NCI-H2227 (cell line): Measurements from ENCODE around the gene CXCR3.

ENCODE experiments used
- DNase-seq: peaks from one replicate; lab custom pipeline; 2025; ENCODE audit not compliant: unreplicated experiment; lab: John Stamatoyannopoulos, UW

Gene CXCR3

DNA sequence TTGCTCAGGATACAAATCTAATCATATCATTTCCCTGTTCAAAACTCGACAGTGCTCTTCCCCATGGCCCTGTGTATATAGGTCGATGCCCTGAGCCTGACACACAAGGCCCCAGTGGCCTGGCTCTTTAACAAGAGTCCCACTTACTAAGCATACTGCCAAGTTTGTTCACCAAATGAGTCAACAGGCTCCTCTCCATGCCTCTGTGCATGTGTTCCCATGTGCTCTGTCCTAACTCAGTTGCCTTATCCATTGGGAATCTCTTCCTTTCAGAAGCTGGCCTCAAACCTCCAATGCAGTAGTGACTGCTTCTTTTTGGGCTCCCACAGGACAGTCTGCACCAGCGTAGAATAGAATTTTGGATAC, 18.9 kb upstream of the CXCR3 start:
- DNase-seq, result no peak

DNA sequence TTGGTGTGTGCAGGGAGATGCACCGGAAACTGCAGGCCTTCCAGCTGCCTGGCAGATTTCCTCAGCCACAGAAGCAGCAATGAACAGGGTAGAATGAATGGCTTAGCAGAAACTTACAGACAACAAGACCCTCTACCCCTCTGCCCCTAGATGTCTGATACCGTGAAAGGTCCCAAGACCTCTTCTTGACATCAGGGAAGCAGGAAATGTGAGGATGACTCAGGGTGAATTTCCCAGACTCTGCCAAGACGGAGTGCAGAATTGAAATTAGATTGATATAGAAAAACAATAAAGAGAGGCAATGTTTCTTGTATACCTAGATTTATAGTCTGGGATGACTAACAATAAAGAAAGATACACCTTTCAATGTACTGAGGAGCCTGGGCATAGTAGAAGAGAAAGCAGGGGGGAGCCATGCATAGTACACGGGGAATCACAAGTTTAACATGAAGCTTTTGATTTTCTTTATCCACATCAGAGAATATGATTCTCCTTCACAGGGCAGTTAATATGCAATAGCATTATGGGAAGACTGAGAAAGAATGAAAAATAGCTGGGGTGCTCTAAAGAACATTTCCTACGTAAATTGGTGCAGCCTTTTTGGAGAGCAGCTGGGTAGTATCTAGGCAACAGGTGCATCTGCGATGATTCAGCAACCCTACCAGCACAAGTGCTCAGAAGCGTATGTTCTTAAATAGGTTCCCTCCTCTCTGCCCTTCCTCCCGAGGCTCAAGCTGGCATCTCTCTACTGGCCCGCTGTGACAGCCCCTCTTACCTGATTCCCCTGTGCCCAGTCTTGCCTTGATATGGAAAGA, 18.3 kb upstream of the CXCR3 start:
- no peak for DNase-seq

DNA sequence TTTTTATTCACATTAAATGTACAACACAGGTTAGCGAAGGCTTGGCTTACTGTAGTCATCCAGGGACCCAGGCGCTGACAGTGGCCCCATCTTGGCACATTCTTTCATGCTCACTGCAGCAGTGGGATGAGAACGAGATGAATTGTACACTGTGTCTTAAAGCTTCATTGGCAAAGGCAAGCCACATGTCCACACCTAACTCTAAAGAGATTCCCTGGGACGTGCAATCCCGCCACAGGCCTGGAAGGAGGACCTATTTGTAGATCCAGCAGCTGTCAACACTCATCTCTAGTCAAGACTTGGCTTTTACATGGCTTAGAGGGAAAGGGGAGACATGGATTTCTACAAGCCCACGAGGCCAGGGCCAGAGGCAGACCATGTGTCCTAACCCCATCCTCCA, 16.1 kb upstream of the CXCR3 start:
- DNase-seq, result no peak

DNA sequence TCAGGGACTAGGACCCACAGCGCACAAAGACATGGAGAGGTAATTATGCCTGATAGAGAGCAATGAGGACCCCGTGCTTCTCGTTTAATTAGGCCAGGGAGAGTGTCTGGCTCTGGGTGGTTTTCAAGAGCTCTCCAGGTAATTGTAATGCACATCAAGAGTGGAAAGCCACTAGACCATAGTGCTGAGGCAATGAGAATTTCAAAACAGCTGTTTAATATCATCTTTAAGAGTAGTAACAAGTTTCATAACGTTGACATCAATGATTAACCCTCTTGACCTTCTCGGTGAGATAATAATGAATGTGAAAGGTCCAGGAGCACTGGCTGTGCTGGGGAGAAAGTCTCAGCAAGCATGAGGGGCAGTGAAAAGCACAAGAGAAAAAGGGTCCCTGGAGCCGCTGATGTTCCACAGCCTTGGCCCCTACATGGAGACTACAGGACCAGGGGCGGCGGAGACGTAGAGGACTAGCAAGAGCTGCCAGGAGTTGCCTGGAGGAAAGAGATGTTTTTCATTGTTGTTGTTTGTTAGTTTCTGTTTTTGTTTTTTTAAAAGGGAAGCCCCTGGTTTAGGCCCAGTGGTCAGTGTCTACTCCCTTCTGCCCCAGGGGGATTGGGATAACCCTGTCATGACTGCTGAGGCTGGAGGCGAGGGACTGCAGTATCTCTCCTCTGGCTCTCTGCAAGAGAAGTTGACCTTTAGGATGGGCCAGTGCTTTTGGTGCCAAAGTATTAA, 14.8 kb upstream of the CXCR3 start:
- peak; percentile 62 for DNase-seq

DNA sequence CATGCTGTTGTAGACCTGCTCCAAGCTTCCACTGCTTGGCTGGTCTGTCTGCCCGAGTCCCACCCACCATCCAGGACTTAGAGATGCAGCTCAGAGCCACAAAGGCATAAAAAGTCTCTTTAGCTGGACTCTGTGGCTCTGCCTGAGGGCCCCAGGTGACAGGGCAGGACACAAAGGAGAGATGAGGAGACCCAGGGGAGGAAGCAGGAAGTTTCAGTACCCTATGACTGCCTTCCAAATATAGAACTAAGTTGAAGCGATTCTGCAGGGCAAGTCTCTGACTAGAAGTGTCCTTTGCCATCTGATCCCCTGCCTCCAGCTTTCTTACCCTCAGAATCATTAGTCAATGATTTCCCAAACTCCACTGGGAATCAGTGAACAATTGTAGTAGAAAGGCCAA, 11.2 kb upstream of the CXCR3 start:
- no peak for DNase-seq

DNA sequence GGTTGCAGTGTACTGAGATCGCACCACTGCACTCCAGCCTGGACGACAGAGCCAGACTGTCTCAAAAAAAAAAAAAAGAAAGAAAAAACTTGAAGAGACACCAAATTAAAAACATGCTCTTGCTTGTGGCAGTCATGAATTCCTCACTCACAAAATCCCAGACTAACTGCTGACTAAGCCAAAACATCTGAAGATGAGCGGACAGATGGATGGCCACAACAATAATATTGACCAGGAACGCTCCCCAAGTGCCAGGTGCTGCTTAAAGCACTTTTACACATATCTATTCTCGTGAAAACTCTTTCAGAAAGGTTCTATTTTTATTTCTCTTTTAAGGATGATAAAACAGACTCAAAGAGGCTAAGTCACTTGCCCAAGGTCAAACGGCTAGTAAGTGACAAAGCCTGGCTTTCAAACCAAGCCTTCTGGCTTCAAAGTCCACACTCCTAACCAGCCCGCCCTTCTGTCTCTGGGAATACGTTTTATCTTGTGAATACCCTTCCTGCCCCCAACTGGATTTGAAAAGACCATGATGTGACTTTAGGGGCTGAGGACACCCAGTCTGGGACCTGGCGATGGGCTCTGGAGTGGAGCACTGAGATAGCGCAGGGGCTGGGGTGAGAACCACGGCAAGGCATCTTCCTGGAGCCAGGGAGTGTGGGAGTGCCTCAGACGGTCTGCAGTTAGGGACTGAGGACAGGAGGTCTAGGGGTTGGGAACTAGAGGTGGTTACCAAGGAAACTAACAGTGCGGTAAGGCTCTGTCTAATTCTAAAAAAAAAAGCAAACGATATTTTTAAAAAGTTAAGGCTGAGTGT, 9.5 kb upstream of the CXCR3 start:
- DNase-seq, result no peak

DNA sequence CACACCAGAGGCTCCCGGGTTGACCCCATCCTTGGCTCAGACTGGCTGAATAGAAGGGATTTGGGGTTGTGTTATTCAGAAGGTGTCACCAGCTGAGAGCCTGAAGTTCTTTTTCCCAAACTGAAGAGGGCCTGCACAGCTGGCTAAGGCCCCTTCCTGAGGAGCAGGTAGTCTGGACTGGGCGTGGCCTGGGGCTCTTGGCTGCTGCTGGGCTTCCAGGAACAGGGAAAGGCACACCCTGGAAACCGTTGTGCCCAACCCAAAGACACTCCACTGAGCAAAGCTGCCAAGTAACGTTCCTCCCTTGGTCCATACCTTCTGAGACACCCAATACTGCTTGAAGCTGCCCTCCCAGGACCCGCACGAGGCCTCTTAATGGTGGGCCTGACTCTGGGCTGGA, 8.3 kb upstream of the CXCR3 start:
- DNase-seq, result no peak

DNA sequence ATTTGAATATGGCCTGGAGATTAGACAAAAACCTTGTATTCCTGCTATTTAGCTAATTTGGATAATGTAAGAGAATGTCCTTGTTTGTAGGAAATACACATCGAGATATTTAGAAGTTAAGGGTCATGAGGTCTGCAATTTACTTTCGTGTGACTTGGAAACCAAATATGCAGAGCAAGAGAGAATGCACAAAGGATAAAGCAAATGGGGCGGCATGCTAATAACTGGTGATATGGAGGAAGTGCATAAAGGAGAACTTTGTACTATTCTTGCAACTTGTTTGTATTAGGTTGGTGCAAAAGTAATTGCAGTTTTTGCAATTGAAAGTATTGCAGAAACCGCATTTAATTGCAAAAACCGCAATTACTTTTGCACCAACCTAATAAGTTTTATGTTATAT, 7.2 kb upstream of the CXCR3 start:
- DNase-seq, result no peak

DNA sequence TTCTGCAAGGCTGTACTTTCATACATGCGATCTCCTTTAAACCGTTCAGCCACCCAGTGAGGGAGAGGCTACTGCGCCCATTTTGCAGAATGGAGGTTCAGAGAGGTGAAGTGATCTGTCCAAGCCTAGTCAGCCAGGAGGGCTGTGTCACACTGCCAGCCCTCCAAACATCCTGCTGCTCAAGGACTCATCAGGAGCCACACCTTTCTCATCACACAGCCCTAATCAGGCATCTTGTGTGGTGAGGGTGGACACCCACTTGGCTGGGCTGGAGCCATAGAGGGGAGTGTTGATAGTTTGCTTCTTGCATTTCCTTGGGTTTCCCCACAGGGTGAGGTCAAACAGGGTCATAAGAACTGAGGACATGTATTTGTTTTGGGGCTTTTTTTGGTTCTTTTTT, 5.4 kb upstream of the CXCR3 start:
- DNase-seq, result no peak

DNA sequence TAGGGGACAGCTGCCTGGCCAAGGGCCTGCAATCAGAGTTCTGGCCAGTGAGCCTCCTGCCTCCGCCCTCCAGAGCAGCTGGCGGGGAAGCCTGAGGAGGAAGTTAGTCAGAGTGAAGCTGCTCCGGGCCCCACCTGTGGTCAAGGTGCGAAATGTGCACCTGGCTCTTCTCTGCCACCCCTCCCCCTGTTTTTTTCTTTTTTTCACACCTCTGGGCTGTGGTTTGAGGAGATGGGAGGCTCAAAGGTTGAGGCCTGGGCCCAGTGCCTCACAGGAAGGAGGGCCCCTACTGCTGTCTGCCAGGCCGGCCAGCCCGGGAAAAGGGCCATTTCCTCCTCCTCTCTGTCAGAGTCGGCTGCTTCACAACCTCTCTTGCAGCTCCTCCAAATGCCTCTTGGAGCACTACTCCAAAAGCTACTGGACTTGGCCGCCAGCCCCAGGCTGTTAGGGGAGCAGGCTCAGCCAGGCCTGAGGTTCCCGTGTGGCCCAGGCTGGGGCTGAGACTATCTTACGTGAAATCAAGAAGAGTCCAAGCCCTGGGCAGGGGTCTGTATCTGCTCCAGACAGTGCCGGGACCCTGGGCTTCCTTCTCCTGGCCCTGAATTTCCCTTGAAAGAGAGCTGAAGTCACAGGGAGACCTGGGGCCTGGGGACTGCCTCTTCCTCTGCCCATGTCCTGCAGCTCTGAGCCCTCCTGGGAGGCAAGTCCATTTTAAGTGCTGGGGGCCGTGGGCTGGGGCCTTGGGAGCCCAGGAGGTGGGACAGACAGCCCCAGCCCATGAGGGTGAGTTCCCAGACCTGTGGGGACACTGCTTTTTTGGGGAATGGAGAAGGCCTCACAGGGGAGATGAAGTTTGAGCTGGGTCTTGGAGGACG, 4.5 kb upstream of the CXCR3 start:
- DNase-seq, result peak; percentile 22

DNA sequence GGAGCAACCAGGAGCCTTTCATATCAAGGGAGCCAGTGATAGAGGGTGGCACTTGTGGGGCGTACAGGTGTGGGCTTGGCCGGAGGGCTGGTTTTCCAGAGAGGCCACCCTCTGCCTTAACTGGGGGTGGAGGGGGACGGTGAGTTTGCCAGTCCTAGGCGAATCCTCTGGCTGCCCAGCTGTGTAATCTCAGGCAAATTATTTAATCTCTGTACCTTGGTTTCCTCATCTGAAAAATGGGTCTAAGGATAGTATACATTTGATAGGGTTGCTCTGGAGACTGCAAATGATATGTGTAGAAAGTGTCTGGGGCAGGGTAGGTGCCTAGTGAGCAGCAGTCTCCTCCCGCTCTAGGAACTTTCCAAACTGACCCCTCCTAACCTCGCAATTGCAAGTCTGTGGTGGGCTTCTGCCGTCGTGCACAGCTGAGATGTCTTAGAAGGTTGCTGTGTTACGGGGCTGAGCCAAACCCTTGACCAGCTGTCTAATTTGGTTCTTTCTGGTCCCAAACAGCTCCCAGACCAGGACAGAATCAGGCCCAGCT, 3.8 kb upstream of the CXCR3 start:
- no peak for DNase-seq

DNA sequence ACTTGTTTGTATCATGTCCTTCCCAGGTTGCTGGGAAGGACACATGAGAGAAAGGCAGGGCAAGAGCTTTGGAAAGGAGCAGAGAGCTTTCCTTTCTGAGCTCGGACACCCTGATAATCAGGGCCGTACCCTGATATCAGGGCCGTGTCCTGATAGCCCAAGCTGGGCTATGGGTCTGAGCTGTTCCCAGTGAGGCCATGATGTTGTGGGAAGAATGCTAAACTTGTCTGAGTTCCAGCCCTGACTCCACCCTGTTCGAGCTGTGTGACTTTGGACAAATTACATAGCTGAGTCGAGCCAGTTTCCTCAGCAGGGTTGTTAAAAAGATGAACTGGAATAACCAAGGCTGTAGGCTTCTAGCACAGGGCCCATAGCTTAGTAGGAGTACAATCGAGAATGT, 3.3 kb upstream of the CXCR3 start:
- no peak for DNase-seq

DNA sequence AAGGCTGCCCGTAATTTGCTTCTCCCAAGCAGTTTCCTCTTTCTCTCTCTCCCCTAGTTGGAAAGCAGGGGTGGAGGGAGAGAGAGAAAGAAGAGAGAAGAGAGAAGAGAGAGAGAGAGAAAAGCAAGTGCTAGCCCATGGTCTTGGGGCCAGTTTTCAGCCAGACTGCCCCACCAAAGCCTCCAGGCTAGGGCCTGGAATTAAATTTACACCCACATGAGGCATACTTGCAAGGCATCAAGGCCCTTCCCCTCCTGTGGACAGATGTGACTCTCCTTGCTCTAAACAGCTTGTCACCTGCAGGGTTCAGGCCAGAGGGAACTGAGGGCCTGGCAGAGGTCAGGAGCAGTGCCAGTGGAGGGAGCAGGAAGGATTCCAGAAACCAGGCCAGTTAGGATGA, 1.7 kb upstream of the CXCR3 start:
- no peak for DNase-seq

DNA sequence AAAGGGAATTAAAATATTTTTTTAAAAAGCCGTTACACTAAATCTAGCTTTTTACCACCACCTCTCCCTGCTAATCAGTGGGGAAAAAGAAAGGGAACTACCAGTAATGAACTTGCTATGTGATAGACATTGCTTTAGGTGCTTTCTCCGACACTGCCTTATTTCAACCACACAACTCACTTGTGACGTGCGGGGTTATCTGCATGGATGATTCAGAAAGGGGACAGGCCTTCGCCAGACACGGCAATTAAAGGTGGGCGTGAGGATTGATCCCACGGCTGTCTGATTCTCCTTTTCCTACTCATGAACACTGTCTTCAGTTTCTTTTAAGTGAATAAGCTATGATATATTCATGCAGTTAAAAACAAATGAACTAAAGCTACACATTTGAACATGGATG, 882 bp upstream of the CXCR3 start:
- no peak for DNase-seq

DNA sequence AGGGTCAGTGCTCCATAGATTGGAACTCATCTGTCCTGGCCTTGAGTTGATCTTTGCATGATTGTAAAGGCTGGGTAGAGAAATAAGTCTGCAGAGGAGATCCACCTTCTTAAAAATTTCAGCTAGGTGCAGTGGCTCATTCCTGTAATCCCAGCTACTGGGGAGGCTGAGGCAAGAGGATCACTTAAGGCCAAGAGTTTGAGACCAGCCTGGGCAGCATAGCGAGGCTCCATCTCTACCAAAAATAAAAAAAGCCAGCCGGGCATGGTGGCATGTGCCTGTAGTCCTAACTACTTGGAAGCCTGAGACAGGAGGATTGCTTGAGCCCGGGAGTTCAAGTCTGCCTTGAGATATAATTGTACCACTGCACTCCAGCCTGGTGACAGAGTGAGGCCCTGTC, 476 bp upstream of the CXCR3 start:
- DNase-seq, result no peak

DNA sequence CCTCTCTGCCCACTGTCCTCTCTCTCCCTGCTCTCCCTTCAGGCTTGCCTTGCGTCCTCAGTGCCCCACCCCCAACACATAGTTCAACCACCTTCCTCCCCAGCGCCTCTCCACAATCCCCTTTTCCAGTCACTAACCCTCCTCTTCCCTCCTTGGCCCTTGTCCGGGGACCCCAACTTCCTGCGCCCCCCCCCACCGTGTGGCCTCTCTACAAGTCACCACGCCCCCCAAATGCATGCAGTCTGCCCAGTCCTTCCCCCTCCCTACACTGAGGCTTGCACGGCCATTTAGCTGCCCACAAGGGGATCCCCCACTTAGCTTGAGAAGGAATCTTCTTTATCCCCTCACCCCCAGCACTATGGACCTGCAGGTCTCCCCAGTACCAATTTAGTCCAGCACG, 569 bp downstream of the CXCR3 start:
- no peak for DNase-seq

DNA sequence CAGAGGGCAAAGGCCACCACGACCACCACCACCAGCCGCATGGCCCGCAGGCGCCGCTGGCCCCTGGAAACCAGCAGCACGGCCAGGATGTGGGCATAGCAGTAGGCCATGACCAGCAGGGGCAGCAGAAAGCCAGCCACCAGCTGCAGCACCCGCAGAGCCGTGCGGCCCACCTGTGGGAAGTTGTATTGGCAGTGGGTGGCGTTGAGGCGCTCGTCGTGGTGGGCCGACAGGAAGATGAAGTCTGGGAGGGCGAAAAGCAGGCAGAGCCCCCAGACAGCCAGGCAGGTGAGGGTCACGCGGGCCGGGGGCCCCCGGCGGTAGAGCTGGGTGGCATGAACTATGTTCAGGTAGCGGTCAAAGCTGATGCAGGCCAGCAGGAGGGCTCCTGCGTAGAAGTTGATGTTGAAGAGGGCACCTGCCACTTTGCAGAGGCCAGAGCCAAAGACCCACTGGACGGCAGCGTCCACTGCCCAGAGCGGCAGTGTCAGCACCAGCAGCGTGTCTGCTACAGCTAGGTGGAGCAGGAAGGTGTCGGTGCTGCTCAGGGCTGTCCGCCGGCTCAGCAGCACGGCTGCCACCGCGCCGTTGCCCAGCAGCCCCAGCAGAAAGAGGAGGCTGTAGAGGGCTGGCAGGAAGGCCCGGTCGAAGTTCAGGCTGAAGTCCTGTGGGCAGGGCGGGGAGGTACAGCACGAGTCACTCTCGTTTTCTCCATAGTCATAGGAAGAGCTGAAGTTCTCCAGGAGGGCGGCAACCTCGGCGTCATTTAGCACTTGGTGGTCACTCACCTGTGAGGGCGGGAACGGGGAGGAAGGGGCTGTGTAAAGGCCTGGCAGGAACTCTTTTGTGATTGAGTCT, 1.4 kb downstream of the CXCR3 start:
- no peak for DNase-seq

DNA sequence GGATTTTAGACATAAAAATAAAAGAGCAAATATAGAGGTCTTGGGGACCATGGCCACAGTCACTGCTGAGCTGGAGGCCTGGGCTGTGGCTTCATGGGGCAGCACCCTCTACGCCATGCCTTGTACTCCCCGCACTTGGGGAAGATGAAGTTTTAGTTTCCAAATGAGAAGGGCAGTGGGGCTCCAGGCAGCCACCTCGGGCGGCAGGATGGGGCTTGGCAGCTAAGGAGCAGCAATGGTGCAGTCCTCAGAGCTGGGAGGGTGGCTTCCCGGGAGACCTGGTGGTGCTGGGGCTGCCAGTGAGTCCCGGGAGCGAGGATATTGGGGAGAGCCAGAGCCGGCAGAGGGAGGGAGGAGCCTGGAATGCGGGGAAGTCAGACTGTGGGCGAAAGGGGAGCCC, 2.4 kb downstream of the CXCR3 start:
- no peak for DNase-seq

DNA sequence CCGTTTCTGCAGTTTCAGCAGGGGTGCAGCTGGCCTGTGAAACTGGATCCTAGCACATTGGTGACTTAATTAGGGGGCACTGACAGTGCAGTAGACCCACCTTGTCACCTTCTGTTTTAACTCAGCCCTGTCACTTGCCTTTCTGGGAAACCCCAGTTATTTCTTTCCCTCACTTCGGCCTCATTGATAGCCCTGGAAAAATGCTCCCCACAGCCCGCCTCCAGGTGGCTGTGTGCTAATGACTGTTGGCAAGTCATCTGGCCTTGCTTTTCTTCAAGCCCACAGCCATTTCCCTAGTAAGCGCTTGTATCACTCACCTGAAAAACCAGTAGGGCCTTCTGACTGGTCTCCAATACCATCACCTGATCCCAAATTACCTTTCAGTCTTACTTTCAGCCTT, 3.3 kb downstream of the CXCR3 start:
- no peak for DNase-seq

DNA sequence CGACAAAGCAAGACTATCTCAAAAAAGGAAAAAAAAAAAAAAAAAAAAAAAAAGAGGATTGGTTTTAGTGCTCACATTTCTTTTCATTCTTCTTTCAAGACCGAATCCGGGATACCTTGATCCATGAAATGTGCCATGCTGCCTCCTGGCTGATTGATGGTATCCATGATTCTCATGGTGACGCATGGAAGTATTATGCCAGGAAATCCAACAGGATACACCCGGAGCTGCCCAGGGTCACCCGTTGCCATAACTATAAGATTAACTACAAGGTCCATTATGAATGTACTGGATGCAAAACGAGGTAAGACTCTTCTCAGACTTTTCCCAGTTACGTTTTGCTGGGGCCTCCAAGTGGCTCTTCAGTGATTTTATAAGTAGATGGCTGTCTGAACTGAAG, 6.1 kb downstream of the CXCR3 start:
- no peak for DNase-seq
